K562 (cell line): ENCODE data around the gene AQP5. TPM values are rescaled to one million over a fixed set of nuclear protein-coding genes. Genes with fewer than 3 reads are reported as not detected.

Experiments used
- DNMT1 ChIP-seq: fragments of 450-650 bp; IDR thresholded peaks from 2 replicates; pipeline ENCODE4 v1.6.1; 2016; ENCODE audit warnings: antibody characterized with exemption, mild to moderate bottlenecking
- FOXP1 ChIP-seq: sonication (generic); formaldehyde crosslinking; IDR thresholded peaks from 2 replicates; pipeline ENCODE4 v1.8.0; 2022; ENCODE audit warnings: mild to moderate bottlenecking, missing genetic modification reagents
- ZBTB5 ChIP-seq: fragments of 450-650 bp; IDR thresholded peaks from 2 replicates; pipeline ENCODE4 v1.6.1; 2017; ENCODE audit warnings: antibody characterized with exemption
- ZC3H11A ChIP-seq: IDR thresholded peaks from 2 replicates; pipeline ENCODE4 v1.6.1; 2012; ENCODE audit warnings: low read depth, low read length, improper control_type of control experiment
- ZNF263 ChIP-seq: sonication (generic); formaldehyde crosslinking; IDR thresholded peaks from 2 replicates; pipeline ENCODE4 v1.8.0; 2022; ENCODE audit warnings: mild to moderate bottlenecking, missing genetic modification reagents, borderline replicate concordance
- ZNF318 ChIP-seq, 2 experiments: fragments of 450-650 bp; IDR thresholded peaks; 2 replicates each; pipeline ENCODE4 v1.6.1; 2016; ENCODE audit warnings: mild to moderate bottlenecking in 2 of 2, borderline replicate concordance in 1 of 2, low read depth in 1 of 2, moderate library complexity in 1 of 2
- ZNF644 ChIP-seq: fragments of 200-800 bp; sonication (Bioruptor generic); IDR thresholded peaks from 2 replicates; pipeline ENCODE4 v1.6.1; 2016; ENCODE audit warnings: low read depth, missing genetic modification characterization, missing compliant biosample characterization
- polyA plus RNA-seq, 8 experiments: library from polyadenylated mRNA; depleted of rRNA in 4 of 8; stranded (reverse) in 5 of 8; unstranded in 3 of 8; fragments of >200 nt; fragmentation: Nextera tagmentation in 2 of 8; fragmentation: Illumina TruSeq in 1 of 8; extraction: Ambion mirVana in 2 of 8; extraction: Trizol in 1 of 8; gene quantifications; 2 replicates each; pipeline versions ENCODE4 v1.2.1 to v1.2.3, GENCODE V29; 2011 to 2014; ENCODE audit warnings: inconsistent platforms in 1 of 8, missing spikeins in 1 of 8
- total RNA-seq, 7 experiments: library from RNA; depleted of rRNA in 6 of 7; stranded (reverse); fragments of >200 nt in 6 of 7; fragmentation: Illumina TruSeq in 2 of 7; extraction: Trizol in 2 of 7; gene quantifications; 2 replicates each; pipeline versions ENCODE4 v1.2.1 to v1.2.3, GENCODE V29; 2011 to 2021; ENCODE audit warnings: low replicate concordance in 1 of 7

AQP5 gene
- total and polyA plus RNA-seq, 9 of the 15 experiments (the other 6 are each of a cell fraction or from before 2014, with no cell fraction given): not detected

- no peak for TF ChIP-seq ZNF318 (IDR thresholded peaks at IDR 0.05; ENCODE audit: borderline replicate concordance in 1 of 2, low read depth in 1 of 2)
- TF ChIP-seq ZC3H11A: no peak
- no peak for TF ChIP-seq ZNF263 (CRISPR knock-in tag)
- TF ChIP-seq DNMT1: no peak
- no peak for TF ChIP-seq FOXP1
- no peak for TF ChIP-seq ZNF644
- no peak for TF ChIP-seq ZBTB5
These were observed 28.6 kb downstream of the AQP5 start (continued) for GRCh38 chr12:49990273-49990672.
